GM21447 (cell line): ENCODE results near the gene RPS6KA4.

ENCODE experiments used
- ATAC-seq: cut with Tn5 transposase; IDR thresholded peaks from one replicate; pipeline ENCODE4 v1.9.1; 2021; ENCODE audit not compliant: unreplicated experiment

The RPS6KA4 gene

DNA sequence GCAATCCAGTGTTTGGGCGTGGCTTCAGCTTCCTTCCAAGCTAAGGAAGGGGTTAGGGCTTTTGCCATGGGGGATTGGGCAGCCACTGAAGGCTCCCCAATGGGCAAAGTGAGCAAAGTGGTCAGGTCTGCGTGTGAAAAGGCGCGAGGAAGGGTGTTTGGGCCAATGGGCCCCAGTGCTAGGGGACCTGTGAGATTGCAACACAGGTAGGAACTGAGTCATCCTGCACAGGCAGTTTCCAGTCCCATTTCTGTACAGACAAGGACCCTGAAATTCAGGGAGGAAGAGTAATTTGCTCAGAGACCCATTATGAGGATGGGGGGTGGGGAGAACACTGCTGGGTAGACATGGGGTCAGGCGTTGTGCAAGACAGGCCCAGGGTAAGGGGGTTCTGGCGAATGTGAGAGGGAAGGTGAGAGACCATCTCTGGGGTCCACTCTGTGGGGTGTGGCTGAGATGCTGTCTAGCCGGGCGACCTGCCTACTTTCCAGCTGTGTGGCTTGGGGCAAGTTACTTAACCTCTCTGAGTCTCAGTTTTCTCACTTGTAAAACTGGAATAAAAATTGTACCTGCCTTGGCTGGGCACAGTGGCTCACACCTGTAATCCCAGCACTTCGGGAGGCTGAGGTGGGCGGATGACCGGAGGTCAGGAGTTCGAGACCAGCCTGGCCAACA is 11.6 kb upstream of the RPS6KA4 start:
- no peak for ATAC-seq

DNA sequence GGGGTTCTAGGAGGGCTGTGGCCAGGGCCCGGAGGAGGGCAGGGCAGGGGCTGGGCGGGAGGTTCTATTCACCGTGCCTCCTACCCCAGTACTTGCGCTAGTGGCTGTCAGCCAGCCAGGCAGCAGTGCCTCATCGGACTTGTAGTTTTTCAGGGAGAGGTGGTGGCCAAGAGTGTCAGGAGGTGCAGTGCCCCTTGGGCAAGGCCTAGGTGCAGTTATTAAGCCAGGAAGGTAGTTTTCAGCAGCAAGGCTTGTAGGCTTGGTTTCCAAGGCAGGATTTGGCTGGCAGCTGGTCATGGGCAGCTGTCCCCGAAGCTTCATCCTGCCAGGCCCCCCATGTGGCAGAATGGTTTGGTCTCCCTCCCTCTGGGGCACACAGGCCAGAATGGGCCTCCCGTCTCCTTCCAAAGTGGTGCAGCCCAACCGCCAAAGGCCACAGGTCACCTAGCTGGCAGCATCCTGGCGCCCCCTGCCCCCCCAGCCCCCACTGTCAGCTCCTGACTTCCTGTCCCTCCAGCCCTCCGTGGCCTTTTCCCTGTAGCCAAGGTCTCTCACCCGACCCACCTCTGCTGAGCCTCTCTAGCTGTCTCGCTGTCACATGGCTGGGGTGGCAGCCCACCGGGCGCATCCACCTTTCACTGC is 10.5 kb upstream of the RPS6KA4 start:
- no peak for ATAC-seq

- ATAC-seq, result no peak
These were observed 10.0 kb upstream of the RPS6KA4 start for GRCh38 chr11:64349025-64349387.

DNA sequence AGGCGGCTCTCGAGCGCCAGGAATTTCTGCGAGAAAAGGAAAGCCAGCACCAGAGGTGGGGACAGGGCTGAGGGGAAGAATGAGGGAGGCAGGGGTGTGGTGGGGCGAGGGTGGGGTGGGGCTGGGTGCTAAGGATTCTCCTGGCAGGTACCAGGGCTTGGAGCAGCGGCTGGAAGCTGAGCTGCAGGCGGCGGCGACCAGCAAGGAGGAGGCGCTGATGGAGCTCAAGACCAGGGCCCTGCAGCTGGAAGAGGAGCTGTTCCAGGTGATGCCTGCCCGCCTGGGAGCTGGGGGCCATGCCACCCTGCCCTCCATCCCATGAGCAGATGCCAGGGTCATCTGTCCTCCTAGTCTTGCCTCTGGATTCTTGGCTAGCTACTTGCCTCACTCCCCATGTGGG is 9.6 kb upstream of the RPS6KA4 start:
- no peak for ATAC-seq

- ATAC-seq, result no peak
These were observed 7.8 kb upstream of the RPS6KA4 start for GRCh38 chr11:64351136-64351631.

DNA sequence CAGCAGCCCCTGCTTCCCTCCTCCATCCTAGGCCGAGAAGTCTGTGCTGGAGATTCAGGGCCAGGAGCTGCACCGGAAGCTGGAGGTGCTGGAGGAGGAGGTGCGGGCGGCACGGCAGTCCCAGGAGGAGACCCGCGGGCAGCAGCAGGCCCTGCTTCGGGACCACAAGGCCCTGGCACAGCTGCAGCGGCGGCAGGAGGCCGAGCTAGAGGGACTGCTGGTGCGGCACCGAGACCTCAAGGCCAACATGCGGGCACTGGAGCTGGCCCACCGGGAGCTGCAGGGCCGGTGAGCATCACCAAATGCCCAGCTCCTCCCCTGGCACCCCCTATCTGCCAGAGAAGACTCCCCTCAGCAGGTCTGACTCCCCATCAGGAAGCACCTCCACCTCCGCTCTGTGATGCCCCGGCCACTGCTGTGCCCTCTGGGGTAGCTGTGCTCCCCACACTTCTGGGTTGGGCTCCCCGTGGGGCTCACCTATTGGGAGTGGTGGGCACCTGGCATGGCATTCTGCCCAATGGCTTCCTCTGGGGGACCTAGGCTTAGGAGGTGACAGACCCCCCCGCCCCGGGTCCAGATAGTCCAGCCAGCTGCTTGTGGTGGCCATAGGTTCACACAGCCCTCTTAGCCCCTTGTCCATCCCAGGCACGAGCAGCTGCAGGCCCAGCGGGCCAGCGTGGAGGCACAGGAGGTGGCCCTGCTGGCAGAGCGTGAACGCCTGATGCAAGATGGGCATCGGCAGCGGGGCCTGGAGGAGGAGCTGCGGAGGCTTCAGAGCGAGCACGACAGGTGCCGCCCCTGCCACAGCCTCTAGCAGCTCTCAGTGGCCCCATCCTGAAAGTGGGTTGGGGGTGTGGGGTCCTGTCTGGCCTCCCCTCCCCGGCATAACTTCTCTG is 6.6 kb upstream of the RPS6KA4 start:
- no peak for ATAC-seq

GRCh38 chr11:64352995-64353714 is 5.8 kb upstream of the RPS6KA4 start:
- no peak for ATAC-seq

DNA sequence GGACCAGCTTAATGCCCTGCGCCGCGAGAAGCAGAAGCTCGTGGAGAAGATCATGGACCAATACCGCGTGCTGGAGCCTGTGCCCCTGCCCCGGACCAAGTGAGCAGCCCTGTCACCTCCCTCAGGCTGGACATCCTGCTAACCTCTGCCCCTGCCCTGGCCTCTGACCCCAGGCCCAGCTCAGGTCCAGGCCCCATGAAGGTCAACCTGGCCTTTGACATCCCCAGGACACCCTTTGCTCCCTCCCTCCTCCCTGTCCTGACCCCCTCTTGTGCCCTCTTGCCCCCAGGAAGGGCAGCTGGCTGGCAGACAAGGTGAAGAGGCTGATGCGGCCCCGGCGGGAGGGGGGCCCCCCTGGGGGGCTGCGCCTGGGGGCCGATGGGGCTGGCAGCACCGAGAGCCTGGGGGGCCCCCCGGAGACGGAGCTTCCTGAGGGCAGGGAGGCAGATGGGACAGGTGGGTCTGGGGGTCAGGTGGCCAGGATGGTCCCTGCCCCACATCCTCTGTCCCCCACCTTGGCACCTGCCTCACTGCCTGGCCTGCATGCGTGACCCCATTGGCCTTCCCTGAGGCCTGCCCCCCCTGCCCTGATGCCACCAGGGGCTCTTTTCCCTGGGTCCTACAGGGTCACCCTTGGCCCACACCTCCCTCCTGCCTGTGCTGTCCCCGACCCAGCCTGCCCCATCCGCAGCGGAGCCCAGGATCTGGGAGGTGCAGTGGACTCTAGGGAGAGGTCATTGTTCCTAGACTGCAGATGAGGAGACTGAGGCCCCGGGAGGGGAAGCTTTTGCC is 5.1 kb upstream of the RPS6KA4 start:
- no peak for ATAC-seq

GRCh38 chr11:64355078-64355940 is 3.7 kb upstream of the RPS6KA4 start:
- no peak for ATAC-seq

- no peak for ATAC-seq
These were observed 2.2 kb upstream of the RPS6KA4 start for GRCh38 chr11:64356498-64357411.

GRCh38 chr11:64357446-64357845 is 1.5 kb upstream of the RPS6KA4 start:
- no peak for ATAC-seq

- no peak for ATAC-seq
These were observed 942 bp upstream of the RPS6KA4 start for GRCh38 chr11:64357904-64358535.

- ATAC-seq, result no peak
These were observed 441 bp upstream of the RPS6KA4 start for GRCh38 chr11:64358536-64358906.

DNA sequence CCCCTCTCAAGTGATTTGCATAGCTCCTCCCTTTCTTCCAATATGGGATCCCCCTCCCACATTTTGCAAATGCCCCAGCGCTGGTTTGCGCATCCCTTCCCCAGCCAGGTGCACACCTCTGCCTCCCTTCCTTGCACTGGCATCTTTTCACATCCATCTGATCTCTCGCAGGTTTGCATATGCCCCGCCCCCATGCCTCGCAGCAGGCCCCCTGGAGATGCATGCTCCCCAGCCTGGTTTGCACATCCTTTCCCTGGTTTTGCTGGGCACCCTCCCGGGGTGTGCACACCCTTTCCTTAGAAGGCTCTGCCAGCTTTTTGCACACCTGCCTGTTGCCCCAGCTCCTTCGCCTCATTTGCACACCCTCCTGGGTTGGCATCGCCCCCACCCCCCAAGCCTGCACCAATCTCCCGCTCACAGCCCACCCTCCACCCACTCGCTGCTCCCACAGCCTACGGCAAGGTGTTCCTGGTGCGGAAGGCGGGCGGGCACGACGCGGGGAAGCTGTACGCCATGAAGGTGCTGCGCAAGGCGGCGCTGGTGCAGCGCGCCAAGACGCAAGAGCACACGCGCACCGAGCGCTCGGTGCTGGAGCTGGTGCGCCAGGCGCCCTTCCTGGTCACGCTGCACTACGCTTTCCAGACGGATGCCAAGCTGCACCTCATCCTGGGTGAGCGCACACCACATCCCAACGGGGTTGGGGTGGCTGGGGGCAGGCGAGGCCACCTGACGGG is 917 bp downstream of the RPS6KA4 start:
- ATAC-seq, result no peak

DNA sequence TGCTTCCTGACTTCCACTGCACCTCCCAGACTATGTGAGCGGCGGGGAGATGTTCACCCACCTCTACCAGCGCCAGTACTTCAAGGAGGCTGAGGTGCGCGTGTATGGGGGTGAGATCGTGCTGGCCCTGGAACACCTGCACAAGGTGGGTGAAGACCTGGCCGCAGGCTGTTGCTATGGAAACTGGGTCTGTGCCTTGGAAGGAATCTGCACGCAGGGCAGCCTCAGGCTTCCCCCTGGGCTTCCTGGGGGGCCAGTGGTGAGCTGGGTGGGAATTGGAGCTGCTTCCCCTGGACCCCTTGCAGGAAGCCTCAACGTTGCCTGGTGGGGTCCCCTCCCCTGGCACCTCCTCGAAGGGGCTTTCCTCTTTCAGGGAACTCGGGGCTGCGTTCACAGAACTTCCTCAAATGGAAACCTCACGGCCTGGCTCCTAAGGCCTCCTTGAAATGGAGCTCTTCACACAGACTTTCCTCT is 1.5 kb downstream of the RPS6KA4 start:
- no peak for ATAC-seq

GRCh38 chr11:64361659-64362058 is 2.7 kb downstream of the RPS6KA4 start:
- no peak for ATAC-seq

DNA sequence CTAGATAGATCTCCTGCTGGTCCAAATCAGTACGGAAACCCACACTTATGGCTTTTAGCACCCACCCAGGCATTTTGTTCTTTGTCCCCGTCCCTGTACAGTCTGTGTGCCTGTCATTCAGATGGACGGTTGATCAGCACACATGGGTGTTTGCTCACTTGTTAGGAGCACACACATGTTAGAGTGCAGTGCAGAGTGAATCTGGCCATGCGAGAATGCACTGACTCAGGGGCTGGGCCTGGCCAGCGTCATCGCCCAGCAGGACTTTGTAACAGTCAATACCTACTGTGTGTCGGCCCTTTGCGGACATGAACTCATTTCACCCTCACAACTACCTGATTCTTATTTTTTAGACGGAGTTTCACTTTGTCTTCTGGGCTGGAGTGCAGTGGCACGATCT is 3.4 kb downstream of the RPS6KA4 start:
- no peak for ATAC-seq
